ENCODE results near the gene WWP2.

- no peak for TF ChIP-seq CTCF (IDR thresholded peaks at IDR 0.05)
- no peak for TF ChIP-seq POLR2A (IDR thresholded peaks at IDR 0.05)
Measured at GRCh38 chr16:69732101-69732500, 30.0 kb upstream of the WWP2 start.

All from body of pancreas (tissue), 4 donors.